ENCODE results near the gene AMMECR1L. TPM values are rescaled to one million over a fixed set of nuclear protein-coding genes. Genes with fewer than 3 reads are reported as not detected.

Gene AMMECR1L
- total RNA-seq, 1 experiment from 2014 or later = 26.0 TPM

- intact Hi-C loops (cut with micrococcal nuclease; ENCODE audit: unreplicated experiment) = no loop called here
- TF ChIP-seq EZH2 (IDR thresholded peaks at IDR 0.05; ENCODE audit: borderline replicate concordance, low read depth, low read length, poor library complexity, severe bottlenecking) = no peak
- TF ChIP-seq, protein P1, sequence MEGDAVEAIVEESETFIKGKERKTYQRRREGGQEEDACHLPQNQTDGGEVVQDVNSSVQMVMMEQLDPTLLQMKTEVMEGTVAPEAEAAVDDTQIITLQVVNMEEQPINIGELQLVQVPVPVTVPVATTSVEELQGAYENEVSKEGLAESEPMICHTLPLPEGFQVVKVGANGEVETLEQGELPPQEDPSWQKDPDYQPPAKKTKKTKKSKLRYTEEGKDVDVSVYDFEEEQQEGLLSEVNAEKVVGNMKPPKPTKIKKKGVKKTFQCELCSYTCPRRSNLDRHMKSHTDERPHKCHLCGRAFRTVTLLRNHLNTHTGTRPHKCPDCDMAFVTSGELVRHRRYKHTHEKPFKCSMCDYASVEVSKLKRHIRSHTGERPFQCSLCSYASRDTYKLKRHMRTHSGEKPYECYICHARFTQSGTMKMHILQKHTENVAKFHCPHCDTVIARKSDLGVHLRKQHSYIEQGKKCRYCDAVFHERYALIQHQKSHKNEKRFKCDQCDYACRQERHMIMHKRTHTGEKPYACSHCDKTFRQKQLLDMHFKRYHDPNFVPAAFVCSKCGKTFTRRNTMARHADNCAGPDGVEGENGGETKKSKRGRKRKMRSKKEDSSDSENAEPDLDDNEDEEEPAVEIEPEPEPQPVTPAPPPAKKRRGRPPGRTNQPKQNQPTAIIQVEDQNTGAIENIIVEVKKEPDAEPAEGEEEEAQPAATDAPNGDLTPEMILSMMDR (conservative IDR thresholded peaks at IDR 0.05; ENCODE audit: low read depth, low read length) = no peak
- Histone ChIP-seq H3K27me3 (replicated peaks; ENCODE audit: insufficient read depth, low read depth, low read length, poor library complexity) (no peaks in the 10 kb centered on the region), H3K9me3 (ENCODE audit: low read depth, low read length, poor library complexity, severe bottlenecking) (no peaks in the 10 kb centered on the region), H3K4me3 (ENCODE audit: low read depth, low read length, poor library complexity, severe bottlenecking) (no peak overlapping the region), H3K27ac (ENCODE audit: low read depth, low read length, poor library complexity, severe bottlenecking) (no peak overlapping the region), H3K36me3 (ENCODE audit: insufficient read depth, low read length, poor library complexity, severe bottlenecking) (peaks cover 71% of the 10 kb centered on the region), H3K4me1 (ENCODE audit: insufficient read depth, low read length, poor library complexity, severe bottlenecking) (no peaks in the 10 kb centered on the region)
- no TSS peak for BruUV-seq (replicated peaks)
- ChIA-PET CTCF (no interaction called here), POLR2A (ENCODE audit: low non-redundant PET) (no interaction called here)
- DNase-seq (ENCODE audit: low spot score) = no peak
Observed at GRCh38 chr2:127847931-127848330, 37.8 kb downstream of the AMMECR1L start.

- Histone ChIP-seq H3K4me3 (ENCODE audit: low read depth, low read length, poor library complexity, severe bottlenecking) (no peak overlapping the region), H3K27ac (ENCODE audit: low read depth, low read length, poor library complexity, severe bottlenecking) (no peak overlapping the region), H3K9me3 (ENCODE audit: low read depth, low read length, poor library complexity, severe bottlenecking) (no peaks in the 10 kb centered on the region), H3K4me1 (ENCODE audit: insufficient read depth, low read length, poor library complexity, severe bottlenecking) (no peaks in the 10 kb centered on the region), H3K36me3 (ENCODE audit: insufficient read depth, low read length, poor library complexity, severe bottlenecking) (peaks cover 45% of the 10 kb centered on the region), H3K27me3 (replicated peaks; ENCODE audit: insufficient read depth, low read depth, low read length, poor library complexity) (no peaks in the 10 kb centered on the region)
- ChIA-PET CTCF (no interaction called here), POLR2A (ENCODE audit: low non-redundant PET) (interaction anchor here (0.6 kb wide), 1 partner anchor 105 kb away, joined by 11 read pairs; no protein-coding TSS in a partner anchor)
- TF ChIP-seq, protein P1 (conservative IDR thresholded peaks at IDR 0.05; ENCODE audit: low read depth, low read length) = no peak
- no peak for TF ChIP-seq EZH2 (IDR thresholded peaks at IDR 0.05; ENCODE audit: borderline replicate concordance, low read depth, low read length, poor library complexity, severe bottlenecking)
- no TSS peak for BruUV-seq (replicated peaks)
- no peak for DNase-seq (ENCODE audit: low spot score)
- intact Hi-C loops (cut with micrococcal nuclease; ENCODE audit: unreplicated experiment) = no loop called here
Observed at GRCh38 chr2:127844973-127845372, 40.8 kb downstream of the AMMECR1L start.

DNA sequence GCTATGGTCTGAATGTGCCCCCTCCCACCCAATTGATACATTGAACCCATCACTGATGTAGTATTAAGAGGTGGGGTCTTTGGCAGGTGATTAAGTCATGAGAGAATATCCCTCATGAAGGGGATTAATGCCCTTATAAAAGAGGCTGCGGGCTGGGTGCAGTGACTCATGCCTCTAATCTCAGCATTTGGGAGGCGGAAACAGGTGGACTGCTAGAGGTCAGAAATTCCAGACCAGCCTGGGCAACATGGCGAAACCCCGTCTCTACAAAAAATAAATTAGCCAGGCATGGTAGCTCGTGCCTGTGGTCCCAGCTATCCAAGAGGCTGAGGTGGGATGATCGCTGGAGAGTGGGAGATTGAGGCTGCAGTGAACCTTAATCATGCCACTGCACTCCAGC is 42.1 kb downstream of the AMMECR1L start:
- POLR2A ChIA-PET (ENCODE audit: low non-redundant PET) = no interaction called here
- no peak for DNase-seq (ENCODE audit: low spot score)
- H3K36me3 ChIP-seq (ENCODE audit: insufficient read depth, low read length, poor library complexity, severe bottlenecking) = peaks cover 33% of the 10 kb centered on the region
- no TSS peak for BruUV-seq (replicated peaks)
- no peak overlapping the region for H3K27ac ChIP-seq (ENCODE audit: low read depth, low read length, poor library complexity, severe bottlenecking)
- intact Hi-C loops (cut with micrococcal nuclease; ENCODE audit: unreplicated experiment) = no loop called here
- CTCF ChIA-PET = no interaction called here
- TF ChIP-seq, protein P1 (conservative IDR thresholded peaks at IDR 0.05; ENCODE audit: low read depth, low read length) = no peak
- no peak for TF ChIP-seq EZH2 (IDR thresholded peaks at IDR 0.05; ENCODE audit: borderline replicate concordance, low read depth, low read length, poor library complexity, severe bottlenecking)
- no peak overlapping the region for H3K4me3 ChIP-seq (ENCODE audit: low read depth, low read length, poor library complexity, severe bottlenecking)
- H3K9me3 ChIP-seq (ENCODE audit: low read depth, low read length, poor library complexity, severe bottlenecking) = no peaks in the 10 kb centered on the region
- H3K27me3 ChIP-seq (replicated peaks; ENCODE audit: insufficient read depth, low read depth, low read length, poor library complexity) = no peaks in the 10 kb centered on the region
- no peaks in the 10 kb centered on the region for H3K4me1 ChIP-seq (ENCODE audit: insufficient read depth, low read length, poor library complexity, severe bottlenecking)
